ENCODE results near the gene RPA1. TPM values are rescaled to one million over a fixed set of nuclear protein-coding genes. Genes with fewer than 3 reads are reported as not detected.

Gene RPA1
- total and polyA plus RNA-seq, 2 of the 8 experiments (the other 6 are each of a cell fraction or from before 2014, with no cell fraction given): 79.1 to 194 TPM

DNA sequence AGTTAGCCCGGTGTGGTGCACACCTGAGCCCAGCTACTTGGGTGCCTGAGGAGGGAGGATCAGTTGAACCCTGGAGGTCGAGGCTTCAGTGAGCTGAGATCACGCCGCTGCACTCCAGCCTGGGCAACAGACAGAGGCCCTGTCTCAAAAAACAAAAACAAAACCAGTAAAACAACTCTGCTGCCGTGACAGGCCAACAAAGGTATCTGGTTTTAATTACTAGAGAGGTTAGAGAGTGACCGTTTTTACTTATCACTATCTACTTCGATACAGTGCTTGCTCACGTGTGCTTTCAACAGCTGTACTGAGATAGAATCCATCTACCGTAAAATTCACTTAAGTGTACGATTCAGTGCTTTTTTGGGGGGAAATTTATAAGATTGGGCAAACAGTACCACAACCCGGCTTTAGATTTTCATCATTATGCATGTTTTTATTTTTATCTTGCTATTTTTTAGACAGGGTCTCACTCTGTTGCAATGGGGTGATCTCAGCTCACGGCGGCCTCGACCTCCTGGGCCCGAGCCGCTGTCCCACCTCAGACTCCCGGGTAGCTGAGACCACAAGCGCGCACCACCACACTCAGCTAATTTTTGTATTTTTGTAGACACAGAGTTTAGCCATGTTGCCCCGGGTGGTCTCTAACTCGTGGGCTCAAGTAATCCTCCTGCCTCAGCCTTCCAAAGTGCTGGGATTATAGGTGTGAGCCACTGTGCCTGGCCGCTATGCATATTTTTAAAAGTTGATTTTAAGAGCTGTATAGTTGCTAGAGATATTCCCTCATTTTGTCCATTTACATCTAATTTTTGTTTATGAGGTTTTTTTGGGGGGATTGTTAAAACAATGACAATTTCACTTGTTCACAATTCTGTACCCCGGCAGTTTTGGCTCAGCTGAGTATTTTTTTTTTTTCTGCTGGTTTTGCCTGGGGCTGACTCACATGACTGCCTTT lies 37.0 kb upstream of the RPA1 start (continued):
- no peak for TF ChIP-seq EP300 (IDR thresholded peaks at IDR 0.05; ENCODE audit: borderline replicate concordance in 1 of 2, low read depth in 2 of 2, low read length in 2 of 2)

All from H1 (cell line).